ENCODE measurements around the gene LRRTM4.

DNA sequence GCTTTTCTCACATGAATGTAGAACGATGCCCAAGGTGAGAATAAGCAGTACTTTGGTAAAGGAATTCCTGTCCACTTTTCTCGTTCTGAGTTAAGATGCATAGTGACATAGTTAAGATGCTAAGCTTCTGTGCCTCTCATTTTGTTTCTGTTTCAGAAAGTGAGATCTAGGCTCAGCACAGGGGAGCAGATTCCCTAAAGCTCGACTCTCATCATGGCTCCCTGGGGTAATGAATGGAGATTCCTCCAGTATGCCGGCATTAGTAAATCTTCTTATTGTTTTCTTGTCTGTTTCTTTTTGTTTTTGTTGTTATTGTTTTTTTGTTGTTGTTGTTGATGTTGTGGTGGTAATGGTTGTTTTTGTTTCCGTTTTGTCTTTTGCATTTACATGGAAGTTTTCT is 225.4 kb downstream of the LRRTM4 start:
- TF ChIP-seq, protein P1, sequence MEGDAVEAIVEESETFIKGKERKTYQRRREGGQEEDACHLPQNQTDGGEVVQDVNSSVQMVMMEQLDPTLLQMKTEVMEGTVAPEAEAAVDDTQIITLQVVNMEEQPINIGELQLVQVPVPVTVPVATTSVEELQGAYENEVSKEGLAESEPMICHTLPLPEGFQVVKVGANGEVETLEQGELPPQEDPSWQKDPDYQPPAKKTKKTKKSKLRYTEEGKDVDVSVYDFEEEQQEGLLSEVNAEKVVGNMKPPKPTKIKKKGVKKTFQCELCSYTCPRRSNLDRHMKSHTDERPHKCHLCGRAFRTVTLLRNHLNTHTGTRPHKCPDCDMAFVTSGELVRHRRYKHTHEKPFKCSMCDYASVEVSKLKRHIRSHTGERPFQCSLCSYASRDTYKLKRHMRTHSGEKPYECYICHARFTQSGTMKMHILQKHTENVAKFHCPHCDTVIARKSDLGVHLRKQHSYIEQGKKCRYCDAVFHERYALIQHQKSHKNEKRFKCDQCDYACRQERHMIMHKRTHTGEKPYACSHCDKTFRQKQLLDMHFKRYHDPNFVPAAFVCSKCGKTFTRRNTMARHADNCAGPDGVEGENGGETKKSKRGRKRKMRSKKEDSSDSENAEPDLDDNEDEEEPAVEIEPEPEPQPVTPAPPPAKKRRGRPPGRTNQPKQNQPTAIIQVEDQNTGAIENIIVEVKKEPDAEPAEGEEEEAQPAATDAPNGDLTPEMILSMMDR (CRISPR knock-in tag; IDR thresholded peaks at IDR 0.05), result no peak
- TF ChIP-seq, protein P2, sequence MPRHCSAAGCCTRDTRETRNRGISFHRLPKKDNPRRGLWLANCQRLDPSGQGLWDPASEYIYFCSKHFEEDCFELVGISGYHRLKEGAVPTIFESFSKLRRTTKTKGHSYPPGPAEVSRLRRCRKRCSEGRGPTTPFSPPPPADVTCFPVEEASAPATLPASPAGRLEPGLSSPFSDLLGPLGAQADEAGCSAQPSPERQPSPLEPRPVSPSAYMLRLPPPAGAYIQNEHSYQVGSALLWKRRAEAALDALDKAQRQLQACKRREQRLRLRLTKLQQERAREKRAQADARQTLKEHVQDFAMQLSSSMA (CRISPR knock-in tag; IDR thresholded peaks at IDR 0.05), result no peak
- TF ChIP-seq ZNF713 (CRISPR knock-in tag; IDR thresholded peaks at IDR 0.05), result no peak
- no peak for TF ChIP-seq ELF3 (CRISPR knock-in tag; IDR thresholded peaks at IDR 0.05)
- TF ChIP-seq ATM (IDR thresholded peaks at IDR 0.05; ENCODE audit: borderline replicate concordance), result no peak
- TF ChIP-seq KAT7 (CRISPR knock-in tag; IDR thresholded peaks at IDR 0.05; ENCODE audit: borderline replicate concordance), result no peak
- no peak for TF ChIP-seq CCAR2 (optimal IDR thresholded peaks at IDR 0.05; ENCODE audit: low read depth, low read length)
- TF ChIP-seq NR2F2 (IDR thresholded peaks at IDR 0.05; ENCODE audit: borderline replicate concordance, low read depth), result no peak
- no peak for TF ChIP-seq POLR2A (IDR thresholded peaks at IDR 0.05; ENCODE audit: insufficient read depth in 1 of 2, low read depth in 2 of 2, low read length in 2 of 2)
- TF ChIP-seq, protein P3, sequence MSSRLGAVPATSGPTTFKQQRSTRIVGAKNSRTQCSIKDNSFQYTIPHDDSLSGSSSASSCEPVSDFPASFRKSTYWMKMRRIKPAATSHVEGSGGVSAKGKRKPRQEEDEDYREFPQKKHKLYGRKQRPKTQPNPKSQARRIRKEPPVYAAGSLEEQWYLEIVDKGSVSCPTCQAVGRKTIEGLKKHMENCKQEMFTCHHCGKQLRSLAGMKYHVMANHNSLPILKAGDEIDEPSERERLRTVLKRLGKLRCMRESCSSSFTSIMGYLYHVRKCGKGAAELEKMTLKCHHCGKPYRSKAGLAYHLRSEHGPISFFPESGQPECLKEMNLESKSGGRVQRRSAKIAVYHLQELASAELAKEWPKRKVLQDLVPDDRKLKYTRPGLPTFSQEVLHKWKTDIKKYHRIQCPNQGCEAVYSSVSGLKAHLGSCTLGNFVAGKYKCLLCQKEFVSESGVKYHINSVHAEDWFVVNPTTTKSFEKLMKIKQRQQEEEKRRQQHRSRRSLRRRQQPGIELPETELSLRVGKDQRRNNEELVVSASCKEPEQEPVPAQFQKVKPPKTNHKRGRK (CRISPR knock-in tag; IDR thresholded peaks at IDR 0.05), result no peak
- no peak for TF ChIP-seq ZKSCAN1 (IDR thresholded peaks at IDR 0.05; ENCODE audit: low read length)
- TF ChIP-seq ZNF530 (CRISPR knock-in tag; IDR thresholded peaks at IDR 0.05; ENCODE audit: low read depth), result no peak
- no peak for TF ChIP-seq PCBP2 (optimal IDR thresholded peaks at IDR 0.05; ENCODE audit: low read depth, low read length, poor library complexity, severe bottlenecking)
- no peak for TF ChIP-seq ZNF333 (CRISPR knock-in tag; IDR thresholded peaks at IDR 0.05; ENCODE audit: borderline replicate concordance)
